ENCODE results near the gene RFESD.

- no peak for TF ChIP-seq CTCF (IDR thresholded peaks at IDR 0.05)
- TF ChIP-seq EZH2 (IDR thresholded peaks at IDR 0.05): no peak
Observed at GRCh38 chr5:95626701-95627100, 19.9 kb upstream of the RFESD start.

Measured in neural progenitor cell (in vitro differentiated cells).